ENCODE data around the gene PDE11A.

The PDE11A gene

DNA sequence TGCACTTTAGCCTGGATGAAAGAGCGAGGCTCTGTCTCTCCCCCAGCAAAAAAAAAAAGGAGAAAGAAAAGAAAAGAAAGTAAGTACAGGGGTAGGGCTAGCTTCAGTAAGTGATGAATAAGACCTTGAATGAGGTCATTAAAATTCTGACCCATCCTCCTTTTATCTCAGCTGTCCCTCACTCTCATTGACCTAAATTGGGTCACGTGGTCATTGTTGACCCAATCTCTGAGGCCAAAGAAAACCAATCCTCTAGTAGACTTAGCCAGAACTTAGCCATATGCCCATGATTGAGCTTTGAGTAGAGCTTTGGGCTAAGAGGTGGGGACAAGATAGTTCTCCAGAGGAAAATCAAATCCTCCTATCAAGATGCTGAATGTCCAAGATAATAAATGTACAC is 149.3 kb downstream of the PDE11A start:
- DNase-seq (ENCODE audit: low read depth in 2 of 2) = no peak

DNA sequence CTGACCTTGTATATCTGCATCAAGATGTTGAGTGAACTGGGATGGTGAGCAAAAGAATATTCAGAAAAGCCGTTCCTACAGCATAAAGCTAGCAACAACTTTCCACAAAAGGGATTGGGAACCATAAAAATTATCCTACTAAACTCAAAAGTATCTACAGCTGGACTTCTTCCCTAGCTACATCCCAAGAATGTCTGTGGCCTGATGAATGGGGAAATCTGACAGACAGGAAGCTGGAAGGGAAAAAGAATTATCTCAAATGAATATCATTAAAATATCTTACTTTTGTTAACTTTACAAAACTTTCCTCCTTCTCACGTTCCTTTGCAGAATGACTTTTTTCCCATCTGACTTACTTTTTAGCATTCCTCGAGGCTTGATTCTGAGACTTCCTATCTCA is 150.9 kb downstream of the PDE11A start:
- no peak for DNase-seq (ENCODE audit: low read depth in 2 of 2)

DNA sequence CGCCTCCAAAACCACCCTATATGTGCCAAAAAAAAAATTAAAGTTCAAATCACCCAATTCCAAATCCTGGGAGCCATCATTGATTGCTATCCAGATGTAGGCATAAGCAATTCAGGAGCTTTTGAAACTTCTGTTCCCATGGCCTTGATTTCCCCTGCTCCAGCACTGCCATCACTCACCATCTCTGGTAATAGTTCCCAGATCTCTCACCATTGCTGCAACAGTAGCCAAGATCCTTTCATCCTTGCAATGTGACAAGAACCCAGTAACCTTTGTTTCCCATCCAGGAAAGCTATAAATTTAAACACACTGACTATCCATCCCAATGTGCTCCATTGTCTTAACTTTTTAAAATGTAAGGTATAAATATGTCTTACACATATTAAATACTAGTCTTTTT is 155.4 kb downstream of the PDE11A start:
- no peak for DNase-seq (ENCODE audit: low read depth in 2 of 2)

DNA sequence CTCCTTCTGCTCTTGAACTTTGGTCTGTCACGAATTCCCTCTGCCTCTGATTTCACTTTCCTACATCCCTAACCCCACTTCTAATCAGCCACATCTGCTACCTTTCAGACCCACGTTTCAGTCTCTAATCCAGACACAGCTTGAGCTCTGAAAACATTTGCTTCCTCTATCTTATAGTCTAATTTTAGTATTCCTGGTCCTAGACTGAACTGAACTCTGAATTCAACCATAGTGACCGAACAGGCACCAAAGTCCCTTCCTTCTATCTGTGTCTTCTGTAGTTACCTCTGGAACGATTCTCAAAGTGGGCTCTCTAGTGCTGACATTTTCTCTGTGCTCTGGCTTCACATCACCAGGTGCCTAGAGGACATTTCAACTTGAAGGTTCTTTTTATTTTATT is 156.2 kb downstream of the PDE11A start:
- DNase-seq (ENCODE audit: low read depth in 2 of 2) = no peak

DNA sequence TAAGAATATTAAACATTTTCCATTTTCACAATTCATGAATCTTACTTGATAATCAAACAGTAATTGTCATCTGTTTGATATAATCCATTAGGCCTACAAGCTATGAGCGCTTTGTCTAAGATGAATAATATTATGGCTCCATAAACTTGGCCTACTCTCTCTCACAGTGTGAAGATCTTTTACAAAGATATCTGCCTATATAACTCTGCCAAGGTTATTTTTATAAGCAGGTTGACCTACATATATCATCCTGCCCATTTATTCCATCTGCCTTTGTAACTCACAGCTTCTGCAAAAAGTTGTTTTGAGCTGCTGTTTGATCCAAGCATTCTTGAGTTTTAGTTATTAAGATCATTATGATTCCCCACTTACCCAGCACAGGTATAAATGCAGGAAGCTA is 158.3 kb downstream of the PDE11A start:
- DNase-seq (ENCODE audit: low read depth in 2 of 2) = no peak

DNA sequence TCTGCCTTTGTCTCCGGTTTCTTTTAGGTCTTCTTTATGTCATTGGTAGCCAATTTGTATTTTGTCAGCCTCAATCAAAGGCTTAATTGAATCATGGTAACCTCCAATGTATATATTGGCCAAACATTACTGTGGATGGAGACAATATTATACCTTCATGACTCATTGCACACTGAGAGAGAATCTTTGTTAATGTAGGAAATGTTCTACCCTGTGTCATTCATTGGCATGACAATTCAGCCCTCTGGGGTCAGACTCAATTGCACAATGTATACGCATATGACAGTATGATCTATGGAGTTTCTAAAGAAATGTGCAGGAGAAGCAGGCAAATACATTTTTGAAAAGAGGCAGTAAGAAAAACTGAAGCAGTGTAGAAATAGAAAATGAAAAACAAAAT is 162.6 kb downstream of the PDE11A start:
- DNase-seq (ENCODE audit: low read depth in 2 of 2) = no peak

DNA sequence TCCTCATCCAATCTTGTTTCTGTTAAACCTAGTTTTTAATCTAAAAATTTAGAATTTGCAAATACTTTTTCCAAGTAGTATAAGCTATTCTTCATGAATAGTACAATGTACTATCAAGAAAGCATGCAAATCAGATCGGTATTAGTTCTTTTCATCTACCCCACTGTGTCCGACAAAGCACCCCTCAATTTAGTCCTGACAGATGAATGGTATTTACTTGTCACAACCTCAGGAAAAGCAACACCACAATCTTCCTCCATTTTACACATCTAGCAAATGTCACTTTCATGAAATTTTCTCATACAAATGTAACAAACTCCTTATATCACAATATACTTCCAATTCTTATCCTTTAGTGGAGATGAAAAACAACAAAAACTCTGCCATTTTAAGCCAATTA is 163.8 kb downstream of the PDE11A start:
- no peak for DNase-seq (ENCODE audit: low read depth in 2 of 2)

DNA sequence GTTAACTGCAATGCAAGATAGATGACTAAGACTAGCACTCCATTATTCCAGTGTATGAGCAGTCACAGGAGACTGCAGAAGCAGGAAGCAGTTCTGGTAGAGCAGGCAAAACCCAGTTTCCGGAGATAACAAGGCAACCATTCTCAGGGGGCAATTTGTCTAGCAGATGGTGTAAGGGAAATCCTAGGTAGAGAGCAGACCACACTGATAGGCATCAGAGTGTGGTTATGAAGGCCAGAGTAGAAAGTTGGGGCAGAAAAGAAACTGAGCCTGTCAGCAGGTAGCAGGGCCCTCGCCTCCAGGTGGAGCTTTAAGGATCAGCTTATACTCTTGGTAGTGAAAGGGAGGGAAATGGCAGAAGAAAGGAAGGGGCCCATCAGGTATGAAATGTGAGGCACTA is 164.4 kb downstream of the PDE11A start:
- DNase-seq (ENCODE audit: low read depth in 2 of 2) = no peak

DNA sequence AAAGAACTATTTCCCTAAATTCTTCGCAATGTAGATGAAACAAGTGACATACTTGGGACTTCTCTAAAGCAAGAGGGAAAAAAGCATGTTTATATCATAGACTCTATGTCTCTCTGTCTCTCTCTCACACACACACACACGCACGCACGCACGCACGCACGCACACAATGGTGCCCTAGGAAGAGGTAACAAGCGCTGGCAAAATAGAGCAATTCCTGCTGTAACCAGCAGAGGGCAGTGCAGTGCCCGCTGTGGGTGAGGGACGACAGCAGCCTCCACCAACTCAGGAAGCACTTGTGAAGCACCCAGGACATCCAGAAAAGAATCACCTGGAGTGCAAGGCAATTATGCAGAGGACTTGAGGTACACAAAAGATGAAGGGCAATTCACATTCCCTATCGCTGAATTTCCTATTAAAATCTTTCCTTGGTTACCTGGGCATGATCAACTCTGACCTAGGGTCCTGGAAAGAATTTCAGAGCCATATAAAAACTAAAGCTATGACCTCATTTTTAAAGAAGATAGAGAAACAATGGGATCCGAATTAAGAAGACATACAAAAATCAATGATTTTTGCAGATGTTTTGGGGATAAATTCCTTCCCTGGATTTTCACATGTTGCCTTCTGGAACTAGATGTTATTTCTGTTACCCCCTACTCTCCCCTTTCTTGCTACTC is 166.4 kb downstream of the PDE11A start:
- DNase-seq (ENCODE audit: low read depth in 2 of 2) = peak; percentile 29 to 30

DNA sequence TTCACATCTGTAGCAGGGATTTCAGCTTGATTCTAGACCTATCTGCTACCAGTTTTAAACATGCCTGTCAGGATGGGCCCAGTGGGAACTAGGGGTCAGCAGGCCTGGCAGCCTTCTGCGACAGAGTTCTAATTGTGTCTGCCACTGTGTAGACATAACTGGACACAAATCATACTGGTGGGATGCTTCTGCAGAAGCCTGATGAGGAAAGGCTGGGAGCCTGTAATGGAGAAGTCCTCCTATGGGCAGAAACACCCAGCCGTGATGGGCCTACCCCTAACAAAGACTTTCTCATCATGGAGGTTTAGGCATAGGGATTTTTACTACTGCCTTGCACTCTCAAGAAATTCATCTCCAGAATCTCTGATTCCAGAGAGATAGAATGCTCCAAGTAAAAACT is 166.9 kb downstream of the PDE11A start:
- DNase-seq (ENCODE audit: low read depth in 2 of 2) = no peak

DNA sequence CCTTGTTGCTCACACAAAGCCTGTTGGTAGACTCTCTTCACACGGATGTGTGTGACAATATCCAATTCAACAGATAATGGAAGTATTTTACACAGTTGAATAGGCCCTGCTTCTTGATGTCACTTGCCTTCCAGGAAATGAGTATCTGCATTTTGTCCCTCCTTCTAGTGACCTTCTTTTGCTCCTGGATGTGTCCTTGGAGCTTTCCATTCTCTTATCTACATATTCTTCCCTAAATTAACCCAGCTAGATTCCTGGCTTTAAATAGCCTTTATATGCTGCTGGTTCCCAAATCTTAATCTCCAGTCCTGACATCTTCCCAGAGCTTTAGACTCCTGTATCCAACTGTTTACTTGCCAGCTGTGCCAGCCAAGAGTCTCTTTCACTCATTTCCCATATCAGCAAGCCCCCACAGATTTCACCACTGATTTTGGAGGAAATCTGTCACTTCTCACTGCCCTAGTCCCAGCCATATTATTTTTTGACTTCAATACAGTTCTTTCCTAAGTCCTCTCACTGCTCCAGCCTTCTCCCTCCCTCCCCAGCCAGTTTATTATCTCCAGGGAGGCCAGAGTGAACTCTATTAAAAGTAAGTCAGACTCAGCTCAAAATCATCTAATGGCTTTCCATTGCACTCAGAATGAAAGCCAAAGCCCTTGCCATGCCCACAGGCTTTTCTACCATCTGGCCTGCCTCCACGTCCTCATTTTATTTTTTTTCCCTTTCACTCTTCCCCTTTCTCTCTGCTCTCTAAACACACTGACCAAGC is 170.0 kb downstream of the PDE11A start:
- DNase-seq (ENCODE audit: low read depth in 2 of 2) = no peak

DNA sequence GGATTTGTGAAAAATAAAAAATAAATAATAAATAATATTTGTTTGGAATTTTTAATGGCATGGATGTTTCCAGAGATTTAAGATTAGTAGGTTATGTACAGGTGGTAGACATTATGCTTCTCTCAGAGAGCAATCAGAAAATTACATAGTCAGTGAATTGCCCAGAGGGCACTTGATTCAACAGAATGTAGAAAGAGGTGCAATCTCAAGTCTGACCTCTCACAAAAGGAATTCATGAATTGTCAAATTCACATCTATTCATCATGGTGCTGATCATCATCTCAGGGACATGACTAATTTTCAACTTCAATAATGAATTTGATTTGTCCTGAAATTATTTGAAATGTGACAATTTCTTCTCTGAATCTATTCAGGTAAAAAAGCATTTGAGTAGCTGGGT is 172.5 kb downstream of the PDE11A start:
- no peak for DNase-seq (ENCODE audit: low read depth in 2 of 2)

DNA sequence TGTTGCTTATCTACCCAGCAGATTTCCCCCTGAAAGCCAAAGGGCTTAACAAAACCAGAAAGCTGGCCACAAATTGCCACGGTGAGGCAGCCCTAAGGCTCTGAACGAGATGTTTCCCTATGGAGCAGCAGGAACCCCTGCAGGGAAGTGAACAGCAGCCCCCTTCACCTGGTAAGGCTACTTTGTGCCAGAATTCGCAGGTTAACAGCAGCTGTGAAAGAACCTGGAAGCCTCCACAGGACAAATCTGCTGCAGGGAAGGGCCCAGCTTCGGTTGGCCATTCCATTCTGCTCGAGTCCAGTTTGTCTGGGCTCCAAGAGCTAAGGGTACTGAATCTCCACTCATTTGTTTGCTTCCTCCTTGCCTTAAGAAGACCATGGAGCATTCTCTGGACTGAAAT is 175.3 kb downstream of the PDE11A start:
- no peak for DNase-seq (ENCODE audit: low read depth in 2 of 2)

DNA sequence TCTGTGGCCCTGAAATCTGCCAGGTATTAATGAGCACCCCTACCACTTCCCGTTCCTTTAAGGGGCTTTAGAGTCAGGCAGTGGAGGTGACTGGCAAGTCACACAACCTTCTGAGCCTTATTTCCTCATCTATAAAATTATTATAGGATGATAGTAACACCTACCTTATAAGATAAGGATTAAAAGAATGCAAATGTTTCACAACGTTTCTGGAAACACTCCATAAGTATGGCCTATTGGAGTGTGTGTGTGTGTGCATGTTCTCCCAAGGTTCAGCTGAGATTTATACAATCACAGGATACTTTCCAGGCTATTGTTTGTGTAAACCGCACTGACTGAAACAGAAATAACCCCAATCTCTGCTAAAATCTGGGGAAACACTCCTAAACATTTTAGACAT is 176.0 kb downstream of the PDE11A start:
- DNase-seq (ENCODE audit: low read depth in 2 of 2) = no peak

DNA sequence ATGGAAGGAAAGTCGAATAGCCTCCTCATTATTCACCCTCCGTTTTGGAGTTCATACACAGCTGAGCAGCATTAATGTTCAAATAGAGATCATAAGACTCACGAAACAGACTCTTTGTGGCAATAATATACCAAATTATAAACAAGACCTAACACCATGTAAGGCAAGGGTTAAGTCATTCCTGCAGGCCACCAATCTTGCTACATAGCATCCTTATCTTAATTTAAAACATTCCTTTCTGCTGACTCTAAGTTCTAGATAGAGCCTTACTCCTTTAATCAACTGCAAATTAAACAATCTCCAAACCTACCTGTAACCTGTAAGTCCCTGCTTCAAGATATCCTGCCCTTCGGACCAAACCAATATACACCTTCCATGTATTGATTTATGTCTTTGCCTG is 178.0 kb downstream of the PDE11A start:
- no peak for DNase-seq (ENCODE audit: low read depth in 2 of 2)

DNA sequence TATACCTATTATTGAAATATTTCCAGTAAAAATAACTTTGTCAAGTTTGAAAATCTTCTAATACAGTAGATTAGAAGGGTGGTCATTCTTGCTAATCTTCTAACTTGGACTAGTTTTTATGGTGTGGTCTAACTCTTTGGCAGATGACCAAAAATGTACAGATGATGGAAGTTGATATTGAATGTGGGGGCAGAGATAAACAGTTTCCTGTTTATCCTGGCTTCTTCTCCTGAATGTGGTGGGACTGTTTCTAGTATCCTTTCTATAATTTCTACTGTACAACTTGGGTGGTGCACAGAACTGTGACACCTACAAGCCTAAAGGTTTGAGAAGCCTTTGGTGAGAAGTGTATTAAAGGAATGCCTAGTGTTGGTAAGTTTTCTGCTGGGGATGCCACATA is 178.7 kb downstream of the PDE11A start:
- DNase-seq (ENCODE audit: low read depth in 2 of 2) = no peak

DNA sequence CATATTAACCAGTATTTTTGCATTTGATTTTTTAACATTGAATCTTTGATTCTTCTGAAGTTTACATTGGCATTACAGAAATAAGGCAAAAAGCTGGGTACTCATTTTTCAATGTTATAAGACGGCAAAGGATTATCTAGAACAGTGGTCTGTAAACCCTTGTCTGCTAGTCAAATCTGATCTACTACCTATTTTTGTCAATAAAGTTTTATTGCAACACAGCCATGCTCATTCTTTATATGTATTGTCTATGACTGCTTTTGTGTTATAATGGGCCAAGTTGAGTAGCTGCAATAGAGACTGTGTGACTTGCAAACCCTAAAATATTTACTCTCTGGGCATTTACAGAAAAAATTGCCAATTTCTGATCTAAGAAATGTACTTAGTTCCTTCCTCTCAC is 181.0 kb downstream of the PDE11A start:
- DNase-seq (ENCODE audit: low read depth in 2 of 2) = no peak

DNA sequence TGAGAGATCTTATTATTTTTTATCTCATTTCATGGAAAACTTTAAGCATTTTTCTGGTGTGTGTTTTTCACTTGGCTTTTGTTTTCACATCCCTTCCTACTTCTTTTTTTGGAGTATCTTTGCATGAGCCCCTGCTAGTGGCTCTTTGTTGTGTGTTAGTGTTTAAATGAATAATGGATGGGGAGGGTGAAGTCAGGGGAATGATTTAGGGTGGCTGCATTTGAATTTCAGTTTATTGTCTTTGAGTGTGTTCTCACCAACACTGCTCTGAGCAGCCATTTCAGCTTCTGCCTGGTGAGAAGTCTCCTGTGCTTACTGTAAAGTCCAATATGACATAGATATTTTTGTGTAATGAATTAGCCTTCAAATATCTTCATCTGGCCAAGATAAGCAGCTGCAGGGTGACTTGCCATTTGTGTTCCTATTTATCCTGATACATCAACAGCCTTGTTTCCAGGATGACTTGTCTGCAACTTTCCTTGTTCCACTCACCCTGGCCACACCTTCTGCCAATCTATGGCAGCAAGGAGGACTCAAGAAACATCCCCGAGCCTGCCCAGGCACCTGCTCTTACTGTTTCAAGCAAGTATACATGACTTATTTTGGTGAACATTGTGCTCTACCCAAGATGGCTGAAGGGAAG is 182.6 kb downstream of the PDE11A start:
- DNase-seq (ENCODE audit: low read depth in 2 of 2) = no peak

DNA sequence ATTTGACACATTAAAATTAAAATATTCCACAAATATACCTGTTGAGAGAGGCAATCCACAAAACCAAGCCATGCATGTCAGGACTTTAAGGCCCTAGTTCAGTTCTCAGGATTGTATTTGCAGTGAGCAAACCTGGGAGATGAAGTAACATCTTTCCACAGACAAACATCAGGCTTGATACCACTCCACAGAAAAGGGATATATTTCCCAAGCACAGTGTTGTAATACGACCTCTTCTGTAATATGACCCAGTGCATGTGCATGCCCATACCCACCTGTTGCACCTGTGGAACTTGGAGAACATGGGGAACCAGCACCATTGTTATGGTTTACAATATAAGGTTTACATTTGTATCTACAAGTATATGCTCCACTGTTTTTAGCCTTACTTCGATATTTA is 184.0 kb downstream of the PDE11A start:
- no peak for DNase-seq (ENCODE audit: low read depth in 2 of 2)

DNA sequence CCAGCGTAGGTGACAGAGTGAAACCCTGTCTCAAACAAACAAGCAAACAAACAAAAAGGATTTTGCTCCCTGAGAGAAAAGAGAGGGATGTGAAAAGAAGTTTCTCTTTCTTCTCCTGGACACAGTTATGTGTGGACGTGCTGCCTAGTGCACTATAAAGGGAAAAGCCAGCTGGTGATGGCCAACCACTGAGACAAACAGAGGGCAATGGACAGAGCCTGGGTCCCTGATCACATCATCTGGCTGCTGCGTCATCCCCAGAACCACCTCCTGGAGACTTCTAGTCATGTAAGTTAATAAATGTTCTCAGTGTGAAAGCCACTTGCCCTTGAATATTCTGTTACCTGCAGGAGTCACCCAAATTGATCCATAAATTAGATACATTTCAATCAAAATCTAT is 184.9 kb downstream of the PDE11A start:
- DNase-seq (ENCODE audit: low read depth in 2 of 2) = no peak

DNA sequence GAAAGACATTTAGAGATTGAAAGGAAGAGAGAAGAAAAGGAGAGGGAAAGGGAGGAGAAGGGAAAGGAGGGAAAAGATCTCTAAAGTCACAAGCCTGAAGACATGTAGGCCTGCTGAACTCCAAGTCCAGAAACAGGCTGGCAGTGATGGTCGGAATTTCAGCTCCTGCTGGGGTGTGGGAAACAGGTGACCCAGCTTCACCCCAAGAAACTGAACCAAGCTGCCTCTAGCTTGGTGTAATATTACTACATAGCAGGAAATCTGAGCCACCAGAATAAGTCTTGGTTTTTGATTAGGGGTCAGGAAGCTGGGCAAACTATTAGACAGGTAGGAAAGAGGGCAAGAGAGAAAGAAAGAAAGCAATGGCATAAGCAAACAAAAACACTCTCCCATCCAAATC is 185.8 kb downstream of the PDE11A start:
- no peak for DNase-seq (ENCODE audit: low read depth in 2 of 2)

DNA sequence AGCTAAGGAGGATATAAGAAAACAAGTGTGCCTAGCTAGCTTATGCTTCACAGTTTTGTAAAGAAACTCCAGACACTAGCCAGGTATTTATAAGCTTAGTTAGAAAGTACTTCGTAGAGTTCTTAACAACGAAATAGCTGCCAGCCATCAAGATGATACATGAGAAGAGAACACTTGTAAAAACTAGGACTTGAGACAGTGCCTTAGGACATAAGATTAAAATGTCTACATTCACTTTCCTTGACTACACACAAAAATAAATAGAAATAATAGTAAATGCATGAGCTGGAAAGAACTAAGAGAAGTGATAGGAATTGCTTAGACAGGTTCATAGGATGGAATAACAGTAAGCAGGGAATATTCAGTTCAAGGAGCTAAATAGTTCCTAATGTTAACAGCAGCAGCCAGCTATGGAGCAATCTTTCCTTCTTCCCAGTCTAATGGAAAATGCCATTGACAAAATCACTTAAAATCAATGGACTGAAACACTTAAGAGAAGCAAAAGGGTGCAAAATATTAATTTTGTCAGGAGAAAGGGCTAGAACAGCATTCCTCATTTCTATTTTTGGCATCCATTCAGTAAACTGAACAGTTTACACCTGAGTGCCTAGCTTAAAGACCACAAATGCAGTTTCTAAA is 186.6 kb downstream of the PDE11A start:
- no peak for DNase-seq (ENCODE audit: low read depth in 2 of 2)

DNA sequence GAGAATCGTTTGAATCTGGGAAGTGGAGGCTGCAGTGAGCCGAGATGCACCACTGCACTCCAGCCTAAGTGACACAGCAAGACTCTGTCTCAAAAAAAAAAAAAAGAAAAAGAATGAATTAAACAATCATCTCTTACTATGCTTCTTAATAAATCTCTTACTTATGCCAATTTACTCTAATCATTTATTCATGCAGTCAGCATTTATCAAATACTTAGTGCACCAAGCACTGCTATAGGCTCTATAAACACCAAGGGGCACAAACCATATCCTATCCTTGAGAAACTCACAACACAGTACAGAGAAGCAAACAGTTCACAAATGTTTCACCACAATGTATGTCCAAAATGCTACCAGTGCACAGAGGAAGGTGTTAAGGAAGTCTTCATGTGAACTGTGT is 189.4 kb downstream of the PDE11A start:
- no peak for DNase-seq (ENCODE audit: low read depth in 2 of 2)
